Measurements from ENCODE around the gene C5AR1.
"Not testable (repeated sequence)": the region's sequence is repeated elsewhere in the genome, so short reads cannot be mapped to it uniquely, and the experiment has no call there.

Gene C5AR1

DNA sequence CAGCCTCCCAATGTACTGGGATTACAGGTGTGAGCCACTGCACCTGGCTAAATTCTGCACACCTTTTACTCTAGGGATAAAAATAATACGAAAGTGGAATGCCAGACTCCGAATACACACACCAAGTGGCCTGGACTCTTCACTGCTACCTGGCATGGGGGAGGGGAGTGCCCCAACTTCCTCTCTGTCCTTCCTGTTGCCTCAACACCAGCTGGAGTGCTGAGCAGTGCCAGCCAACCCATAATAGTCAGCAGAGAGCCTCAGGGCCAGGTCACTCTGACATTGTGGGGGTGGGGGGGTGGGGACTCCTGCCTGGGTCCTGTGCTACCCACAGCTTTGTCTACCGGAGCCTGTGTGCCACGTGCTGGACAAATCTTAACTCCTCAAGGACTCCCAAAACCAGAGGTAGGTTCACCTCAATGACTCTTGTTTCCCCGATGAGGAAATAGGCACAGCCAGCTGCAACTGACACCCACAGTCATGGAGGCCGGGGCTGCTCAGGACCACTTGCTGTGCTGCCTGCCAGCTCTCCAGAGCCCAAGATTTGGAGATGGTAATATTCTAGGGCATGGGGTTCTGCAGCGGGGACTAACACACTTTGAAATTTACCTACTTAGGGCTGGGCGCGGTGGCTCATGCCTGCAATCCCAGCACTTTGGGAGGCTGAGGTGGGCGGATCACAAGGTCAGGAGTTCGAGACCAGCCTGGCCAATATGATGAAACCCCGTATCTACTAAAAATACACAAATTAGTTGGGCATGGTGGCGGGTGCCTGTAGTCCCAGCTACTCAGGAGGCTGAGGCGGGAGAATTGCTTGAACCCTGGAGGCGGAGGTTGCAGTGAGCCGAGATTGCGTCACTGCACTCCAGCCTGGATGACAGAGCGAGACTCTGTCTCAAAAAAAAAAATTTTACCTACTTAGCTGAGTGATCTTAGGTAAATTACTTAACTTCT is 27.4 kb downstream of the C5AR1 start:
- DNase-seq: not testable (repeated sequence)

DNA sequence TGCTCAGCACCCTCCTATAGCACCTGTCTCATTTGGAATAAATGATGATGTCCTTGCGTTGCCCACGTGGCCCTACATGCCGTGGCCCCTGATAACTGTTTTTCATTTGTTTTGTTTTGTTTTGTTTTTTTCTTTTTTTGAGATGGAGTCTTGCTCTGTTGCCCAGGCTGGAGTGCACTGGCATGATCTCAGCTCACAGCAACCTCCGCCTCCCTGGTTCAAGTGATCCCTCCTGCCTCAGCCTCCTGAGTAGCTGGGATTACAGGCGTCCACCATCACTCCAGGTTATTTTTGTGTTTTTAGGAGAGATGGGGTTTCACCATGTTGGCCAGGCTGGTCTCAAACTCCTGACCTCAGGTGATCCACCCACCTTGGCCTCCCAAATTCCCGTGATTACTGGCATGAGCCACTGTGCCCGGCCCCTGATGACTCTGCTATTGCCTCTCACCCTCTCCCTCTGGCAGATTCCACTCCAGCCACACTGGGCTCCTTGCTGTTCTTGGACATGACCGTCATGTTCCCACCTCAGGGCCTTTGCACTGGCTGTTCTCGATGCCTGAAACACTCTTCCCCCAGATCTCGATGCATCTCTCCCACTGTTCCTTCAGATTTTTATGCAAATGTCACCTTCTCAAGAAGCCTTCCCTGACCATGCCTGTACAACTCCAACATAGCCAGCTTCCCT is 29.7 kb downstream of the C5AR1 start:
- DNase-seq: no peak

DNA sequence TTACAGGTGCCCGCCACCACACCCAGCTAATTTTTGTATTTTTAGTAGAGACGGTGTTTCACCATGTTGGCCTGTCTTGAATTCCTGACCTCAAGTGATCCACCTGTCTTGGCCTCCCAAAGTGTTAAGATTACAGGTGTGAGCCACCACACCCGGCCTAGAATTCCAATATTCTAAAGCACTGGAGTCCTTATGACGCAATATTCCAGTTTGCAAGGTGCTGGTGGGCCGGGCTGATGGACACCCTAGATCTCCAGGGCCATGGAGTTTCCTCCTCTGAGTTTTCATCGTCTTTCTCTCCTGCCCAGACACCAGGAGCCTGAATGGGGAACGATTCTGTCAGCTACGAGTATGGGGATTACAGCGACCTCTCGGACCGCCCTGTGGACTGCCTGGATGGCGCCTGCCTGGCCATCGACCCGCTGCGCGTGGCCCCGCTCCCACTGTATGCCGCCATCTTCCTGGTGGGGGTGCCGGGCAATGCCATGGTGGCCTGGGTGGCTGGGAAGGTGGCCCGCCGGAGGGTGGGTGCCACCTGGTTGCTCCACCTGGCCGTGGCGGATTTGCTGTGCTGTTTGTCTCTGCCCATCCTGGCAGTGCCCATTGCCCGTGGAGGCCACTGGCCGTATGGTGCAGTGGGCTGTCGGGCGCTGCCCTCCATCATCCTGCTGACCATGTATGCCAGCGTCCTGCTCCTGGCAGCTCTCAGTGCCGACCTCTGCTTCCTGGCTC is 31.0 kb downstream of the C5AR1 start:
- no peak for DNase-seq

DNA sequence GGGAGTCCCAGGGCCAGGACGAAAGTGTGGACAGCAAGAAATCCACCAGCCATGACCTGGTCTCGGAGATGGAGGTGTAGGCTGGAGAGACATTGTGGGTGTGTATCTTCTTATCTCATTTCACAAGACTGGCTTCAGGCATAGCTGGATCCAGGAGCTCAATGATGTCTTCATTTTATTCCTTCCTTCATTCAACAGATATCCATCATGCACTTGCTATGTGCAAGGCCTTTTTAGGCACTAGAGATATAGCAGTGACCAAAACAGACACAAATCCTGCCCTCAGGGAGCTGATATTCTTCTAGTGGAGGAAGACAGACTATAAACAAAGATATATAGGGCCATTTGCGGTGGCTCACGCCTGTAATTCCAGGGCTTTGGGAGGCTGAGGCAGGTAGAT is 32.1 kb downstream of the C5AR1 start:
- no peak for DNase-seq

DNA sequence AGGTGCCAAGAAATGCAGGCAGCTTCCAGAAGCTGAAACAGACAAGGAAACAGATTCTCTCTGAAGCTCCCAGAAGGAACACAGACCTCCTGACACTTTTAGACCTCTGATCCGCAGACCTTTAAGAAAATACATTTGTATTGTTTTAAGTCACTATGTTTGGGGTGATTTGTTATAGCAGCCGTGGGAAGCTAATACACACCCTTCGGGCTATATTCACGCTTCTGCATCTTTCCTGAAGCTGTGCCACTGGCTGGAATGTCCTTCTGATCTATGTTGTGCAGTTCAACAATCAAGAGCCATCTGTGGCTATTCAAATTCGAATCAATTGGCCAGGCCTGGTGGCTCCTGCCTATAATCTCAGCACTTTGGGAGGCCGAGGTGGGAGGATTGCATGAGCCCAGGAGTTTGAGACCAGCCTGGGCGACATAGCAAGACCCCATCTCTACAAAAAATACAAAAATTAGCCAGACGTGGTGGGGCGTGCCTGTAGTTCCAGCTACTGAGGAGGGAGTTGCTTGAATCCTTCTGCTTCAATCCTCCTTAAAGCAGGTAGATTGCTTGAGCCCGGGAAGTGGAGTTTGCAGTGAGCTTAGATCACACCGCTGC is 33.6 kb downstream of the C5AR1 start:
- DNase-seq: no peak

DNA sequence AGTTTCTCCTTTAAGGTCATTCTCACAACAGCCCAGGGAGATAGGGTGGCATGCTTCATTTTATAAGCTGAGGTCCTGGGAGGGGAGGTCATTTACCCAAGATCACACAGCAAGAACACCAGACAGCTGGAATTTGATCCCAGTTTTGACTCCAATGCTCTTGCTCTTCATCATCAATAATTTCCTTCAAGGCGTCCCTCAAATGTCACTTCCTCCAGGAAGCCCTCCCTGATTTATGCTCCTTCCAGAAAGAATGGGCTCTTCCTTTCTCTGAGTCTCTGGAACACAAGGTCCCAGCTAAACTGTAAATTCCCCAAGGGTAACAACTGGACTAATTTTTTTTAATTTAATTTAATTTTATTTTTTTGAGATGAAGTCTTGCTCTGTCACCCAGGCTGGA is 34.8 kb downstream of the C5AR1 start:
- no peak for DNase-seq

DNA sequence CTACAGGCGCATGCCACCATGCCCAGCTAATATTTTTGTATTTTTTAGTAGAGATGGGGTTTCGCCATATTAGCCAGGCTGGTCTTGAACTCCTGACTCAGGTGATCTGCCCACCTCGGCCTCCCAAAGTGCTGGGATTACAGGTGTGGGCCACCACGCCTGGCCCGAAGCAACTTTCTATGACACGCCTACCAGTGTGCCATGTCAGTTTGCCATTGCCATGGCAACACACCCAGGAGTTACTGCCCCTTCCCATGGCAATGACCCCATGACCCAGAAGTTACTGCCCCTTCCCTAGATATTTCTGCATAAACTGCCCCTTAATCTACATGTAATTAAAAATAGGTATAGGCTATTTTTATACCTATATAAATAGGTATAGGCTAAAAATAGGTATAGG is 36.4 kb downstream of the C5AR1 start:
- DNase-seq: not testable (repeated sequence)

DNA sequence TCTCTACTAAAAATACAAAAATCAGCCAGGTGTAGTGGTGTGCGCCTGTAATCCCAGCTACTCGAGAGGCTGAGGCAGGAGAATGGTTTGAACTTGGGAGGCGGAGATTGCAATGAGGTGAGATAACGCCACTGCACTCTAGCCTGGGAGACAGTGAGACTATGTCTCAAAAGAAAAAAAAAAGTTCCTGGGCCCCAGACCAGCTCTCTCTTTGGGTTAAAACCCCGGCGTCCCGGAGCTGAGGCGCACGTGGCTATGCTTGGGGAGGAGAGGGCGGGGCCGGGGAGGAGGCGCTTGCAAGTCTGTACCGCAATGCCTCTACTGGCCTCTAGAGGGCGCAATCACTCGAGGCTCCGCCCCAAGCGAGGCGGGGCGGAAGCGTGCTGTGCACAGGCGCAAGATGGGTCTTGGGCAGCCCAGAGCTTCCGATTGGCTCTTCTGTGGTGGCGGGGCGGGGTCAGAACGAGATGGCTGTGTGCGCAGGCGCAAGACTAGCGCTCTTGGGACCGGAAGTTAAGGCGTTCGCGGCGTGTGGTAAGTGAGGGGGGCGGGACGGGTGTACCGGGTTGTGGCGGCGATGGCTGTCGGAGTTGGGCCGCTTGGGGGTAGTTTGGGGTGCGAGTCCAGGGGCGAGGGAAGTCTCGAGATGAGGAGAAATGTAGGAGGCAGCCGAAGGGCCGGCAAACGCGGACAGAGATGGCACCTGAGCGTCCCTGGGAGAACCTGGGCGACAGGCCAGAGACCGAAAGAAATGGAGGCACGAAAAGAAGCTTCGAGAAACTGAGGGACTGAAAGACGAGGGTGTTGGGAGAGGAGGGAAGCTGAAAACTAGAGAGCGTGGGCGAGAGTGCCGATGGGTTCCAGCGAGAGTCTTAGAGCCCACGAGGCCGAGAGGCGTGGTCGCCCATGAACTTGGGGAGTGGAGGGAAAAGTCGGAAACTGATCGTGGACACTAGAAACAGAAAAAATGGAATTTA is 39.4 kb downstream of the C5AR1 start, which contains the start of gene DHX34:
Gene DHX34 (plus strand): TSS at position 497 of the 977 bp plus-strand sequence. CDS start 3,716 bp downstream, outside the sequence.
- DNase-seq: peak; percentile 46 to 78

DNA sequence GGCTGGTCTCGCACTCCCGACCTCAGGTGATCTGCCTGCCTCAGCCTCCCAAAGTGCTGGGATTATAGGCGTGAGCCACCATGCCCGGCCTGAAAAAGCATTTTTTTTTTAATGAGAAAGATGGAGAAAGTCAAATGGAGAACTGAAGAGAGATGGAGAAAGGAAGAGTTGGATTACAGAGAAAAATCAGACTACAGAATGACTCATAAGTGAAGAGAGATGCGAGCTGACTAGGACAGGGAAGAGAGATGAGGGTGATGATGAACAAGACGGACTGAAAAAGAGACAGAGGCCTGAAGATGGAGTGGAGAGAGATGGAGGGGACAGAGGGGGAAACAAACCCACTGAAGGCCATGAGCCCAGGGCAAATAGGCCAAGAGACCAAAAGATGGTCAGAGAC is 41.0 kb downstream of the C5AR1 start:
- no peak for DNase-seq

DNA sequence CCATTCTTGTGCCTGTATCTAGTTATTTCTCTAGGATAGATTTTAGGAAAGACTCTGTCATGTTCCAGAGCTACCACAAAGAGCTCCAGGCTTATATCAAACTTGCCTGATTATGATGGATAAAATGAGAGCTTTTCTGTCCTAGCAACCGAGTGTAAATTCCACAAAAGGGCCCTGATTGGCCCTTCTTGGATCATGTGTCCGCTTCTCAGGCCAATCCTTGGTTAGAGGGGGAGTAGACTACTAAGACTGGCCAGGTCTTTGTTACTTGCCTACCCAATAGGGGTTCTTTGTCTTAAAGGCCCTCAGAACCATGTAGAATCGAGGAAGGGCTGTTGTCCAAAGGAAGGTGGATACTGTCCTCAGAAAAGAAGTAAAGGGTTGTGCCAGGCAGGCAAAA is 41.9 kb downstream of the C5AR1 start:
- no peak for DNase-seq

DNA sequence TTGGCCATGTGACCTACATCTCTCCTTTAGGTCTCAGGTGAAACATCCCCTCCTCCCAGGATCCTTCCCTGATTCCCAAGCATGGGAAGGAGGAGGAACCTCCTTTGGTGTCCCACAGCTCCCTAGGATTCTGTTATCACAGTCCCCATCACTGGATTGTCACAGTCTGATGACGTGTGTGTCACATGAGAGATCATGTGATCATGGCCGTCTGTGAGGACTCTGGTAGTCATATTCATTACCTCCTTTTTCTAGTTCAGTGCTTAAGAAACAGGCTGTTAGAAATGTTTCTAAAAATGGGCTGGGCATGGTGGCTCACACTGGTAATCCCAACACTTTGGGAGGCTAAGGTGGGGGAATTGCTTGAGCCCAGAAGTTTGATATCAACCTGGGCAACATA is 42.4 kb downstream of the C5AR1 start:
- DNase-seq: no peak

DNA sequence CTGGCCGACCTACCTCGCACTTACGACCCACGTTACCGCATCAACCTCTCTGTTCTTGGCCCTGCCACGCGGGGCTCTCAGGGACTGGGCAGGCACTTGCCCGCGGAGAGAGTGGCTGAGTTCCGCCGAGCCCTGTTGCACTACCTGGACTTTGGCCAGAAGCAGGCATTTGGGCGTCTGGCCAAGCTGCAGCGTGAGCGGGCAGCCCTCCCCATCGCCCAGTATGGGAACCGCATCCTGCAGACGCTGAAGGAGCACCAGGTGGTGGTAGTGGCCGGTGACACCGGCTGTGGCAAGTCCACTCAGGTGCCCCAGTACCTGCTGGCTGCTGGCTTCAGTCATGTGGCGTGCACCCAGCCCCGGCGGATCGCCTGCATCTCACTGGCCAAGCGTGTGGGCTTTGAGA is 43.6 kb downstream of the C5AR1 start:
- DNase-seq: no peak

DNA sequence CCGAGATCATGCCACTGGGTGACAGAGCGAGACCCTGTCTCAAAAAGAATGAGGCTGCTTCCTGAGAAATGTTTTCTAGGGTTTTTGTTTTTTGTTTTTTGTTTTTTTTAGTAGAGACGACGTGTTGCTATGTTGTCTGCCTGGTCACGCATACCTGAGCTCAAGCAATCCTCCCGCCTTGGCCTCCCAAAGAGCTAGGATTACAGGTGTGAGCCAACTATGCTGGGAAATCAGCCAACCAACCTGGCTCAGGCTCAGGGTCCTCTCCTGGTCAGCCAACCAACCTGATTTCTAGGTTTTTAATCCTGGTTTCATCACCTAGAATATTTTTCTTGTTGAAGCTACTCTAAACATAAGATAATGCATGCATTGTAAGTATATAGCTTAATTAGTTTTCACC is 47.2 kb downstream of the C5AR1 start:
- DNase-seq: no peak

DNA sequence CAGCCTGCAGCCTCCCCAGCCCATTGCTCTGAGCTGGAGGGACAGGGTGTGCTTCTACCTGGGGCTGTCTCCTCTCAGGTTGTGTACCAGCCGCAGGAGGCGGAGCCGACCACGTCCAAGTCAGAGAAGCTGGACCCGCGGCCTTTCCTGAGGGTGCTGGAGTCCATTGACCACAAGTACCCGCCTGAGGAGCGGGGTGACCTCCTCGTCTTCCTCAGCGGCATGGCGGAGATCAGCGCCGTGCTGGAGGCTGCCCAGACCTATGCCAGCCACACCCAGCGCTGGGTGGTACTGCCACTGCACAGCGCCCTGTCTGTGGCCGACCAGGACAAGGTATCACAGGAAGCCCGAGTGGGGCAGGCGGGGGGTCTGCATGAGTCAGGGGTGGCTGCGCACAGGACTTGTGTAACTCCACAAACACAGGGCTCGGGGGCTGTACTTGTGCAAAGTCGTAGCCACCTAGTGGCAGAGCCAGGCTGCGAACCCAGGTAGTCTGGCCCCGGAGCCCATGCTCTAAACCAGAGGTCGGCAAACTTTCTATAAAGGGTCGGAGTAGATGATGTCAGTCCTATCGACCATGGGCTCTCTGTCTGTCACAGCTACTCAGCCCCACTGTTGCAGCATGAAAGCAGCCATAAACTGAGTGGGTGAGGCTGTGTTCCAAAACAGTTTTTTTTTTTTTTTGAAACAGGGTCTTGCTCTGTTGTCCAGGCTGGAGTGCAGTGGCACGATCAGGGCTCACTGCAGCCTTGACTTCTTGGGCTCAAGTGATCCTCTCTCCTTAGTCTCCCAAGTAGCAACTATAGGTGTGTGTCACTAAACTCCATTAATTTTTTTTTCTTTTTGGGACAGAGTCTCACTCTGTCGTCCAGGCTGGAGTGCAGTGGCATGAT is 48.4 kb downstream of the C5AR1 start:
- DNase-seq: no peak

DNA sequence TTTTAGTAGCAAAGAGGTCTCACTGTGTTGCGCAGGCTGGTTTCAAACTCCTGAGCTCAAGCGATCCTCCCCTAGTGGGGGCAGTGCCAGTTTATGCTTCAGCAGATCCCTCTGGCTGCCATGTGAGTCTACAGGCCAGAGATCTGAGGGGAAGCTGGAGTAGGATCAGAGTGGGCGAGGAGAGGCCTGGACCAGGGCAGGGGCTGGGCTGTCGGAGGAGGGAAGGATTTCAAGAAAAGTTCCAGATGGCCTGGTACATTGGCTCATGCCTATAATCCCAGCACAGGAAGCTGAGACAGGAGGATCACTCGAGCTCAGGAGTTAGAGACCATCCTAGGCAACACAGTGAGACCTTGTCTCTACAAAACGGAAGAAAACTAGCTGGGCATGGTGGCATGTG is 49.3 kb downstream of the C5AR1 start:
- no peak for DNase-seq

DNA sequence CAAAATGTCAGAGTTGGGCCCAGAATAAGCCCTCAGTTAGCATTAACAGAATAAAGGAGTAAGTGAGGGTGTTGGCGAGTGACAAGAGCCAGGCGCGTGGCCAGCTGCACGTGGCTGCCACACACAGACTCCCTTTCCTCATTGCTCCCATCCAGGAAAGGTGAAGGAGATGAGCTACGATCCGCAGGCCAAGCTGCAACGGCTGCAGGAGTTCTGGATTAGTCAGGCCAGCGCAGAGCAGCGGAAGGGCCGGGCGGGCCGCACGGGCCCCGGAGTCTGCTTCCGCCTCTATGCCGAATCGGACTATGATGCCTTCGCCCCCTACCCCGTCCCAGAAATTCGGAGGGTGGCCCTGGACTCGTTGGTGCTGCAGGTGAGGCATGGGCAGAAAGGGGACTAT is 52.7 kb downstream of the C5AR1 start:
- DNase-seq: no peak

DNA sequence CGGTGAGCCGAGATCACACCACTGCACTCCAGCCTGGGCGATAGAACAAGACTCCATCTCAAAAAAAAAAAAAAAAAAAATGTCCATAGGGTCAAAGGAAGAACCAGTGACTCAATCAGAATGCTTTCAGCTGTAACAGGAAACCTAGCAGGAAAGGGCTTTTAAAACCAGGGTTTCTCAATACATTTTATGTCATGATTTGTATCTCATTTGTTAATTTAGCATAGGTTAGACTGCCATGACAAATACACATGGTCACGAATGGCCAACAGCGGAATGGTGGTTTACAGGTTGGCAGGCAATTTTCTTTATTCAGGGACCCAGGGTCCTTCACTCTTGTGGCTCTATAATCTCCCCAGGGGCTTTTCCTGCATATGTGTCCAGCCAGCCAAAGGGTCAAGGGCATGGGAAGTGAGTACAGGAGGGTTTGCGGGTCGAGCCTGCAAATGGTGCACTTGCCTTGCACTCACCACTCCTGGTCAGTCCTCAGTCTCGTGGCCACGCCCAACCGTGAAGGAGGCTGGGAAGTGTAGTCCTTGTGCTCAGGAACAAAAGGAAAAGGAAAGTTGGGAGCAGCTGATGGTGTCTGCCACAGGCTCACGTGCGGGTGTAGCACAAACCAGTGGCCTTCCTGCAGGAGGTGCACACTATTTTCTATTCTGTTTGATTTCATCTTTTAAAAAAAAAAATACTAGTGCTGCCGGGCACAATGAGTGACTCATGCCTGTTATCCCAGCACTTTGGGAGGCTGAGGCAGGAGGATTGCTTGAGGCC is 54.3 kb downstream of the C5AR1 start:
- DNase-seq: no peak

DNA sequence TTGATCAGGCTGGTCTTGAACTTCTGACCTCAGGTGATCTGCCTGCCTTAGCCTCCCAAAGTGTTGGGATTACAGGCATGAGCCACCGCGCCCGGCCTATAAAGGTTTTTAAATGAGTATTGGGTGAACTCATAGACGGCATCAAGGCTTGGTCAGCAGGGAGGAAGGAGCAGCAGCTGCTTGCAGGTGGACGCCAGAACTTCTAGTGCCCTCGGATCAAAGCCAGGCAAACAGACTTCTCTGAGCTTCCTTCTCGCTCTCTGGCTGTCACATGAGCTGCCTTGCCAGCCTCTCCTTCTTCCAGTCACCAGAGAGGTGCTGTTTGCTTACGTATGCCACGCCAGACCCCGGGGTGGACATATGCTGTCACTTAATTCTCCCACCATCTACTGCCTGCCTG is 55.8 kb downstream of the C5AR1 start:
- peak in 1 of 2 experiments; percentile 3 for DNase-seq

DNA sequence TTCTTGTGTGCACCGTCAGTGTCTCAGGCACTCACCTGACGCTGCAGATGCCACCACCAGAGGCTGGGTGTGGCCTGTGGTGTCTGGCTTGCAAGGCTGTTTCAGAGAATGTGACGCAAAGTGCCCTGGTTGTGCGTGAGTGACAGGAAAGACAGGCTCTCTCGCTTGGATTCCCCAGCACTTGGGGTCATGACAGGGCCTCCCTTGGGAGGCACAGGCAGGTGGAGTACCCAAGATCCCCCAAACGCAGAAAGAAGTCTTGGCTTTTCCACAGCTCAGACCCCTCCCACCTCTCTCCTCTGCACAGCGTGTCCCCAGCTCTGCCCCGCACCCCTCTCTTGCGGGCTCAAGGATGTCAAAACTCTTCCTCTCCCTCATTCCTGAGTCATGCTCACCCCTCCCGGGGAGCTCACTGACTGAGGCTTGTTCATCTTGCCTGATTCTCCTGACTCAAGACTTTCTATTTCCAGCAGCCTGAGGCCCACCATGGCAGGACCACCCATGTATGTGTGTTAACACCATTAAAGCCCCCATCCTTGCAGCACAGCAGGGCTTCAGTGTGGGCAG is 60.5 kb downstream of the C5AR1 start:
- no peak for DNase-seq
